Stomach smooth muscle (tissue), 2 donors: ENCODE results near the gene ITGB7.
A peak's percentile ranks its signal among the peaks of the same experiment; 100 is the strongest.

Experiments used
- H3K27ac ChIP-seq: one replicate; pipeline ENCODE4 v1.7.0; 2013; ENCODE audit warnings: mild to moderate bottlenecking, low read length, inconsistent platforms
- H3K27me3 ChIP-seq, 2 donors: one replicate each; pipeline ENCODE4 v1.7.0; 2013; ENCODE audit warnings: low read length in 2 of 2; ENCODE audit not compliant: insufficient read depth in 2 of 2, control insufficient read depth in 1 of 2
- H3K36me3 ChIP-seq, 2 donors: one replicate each; pipeline ENCODE4 v1.7.0; 2013; ENCODE audit warnings: low read length in 2 of 2; ENCODE audit not compliant: control insufficient read depth in 2 of 2, insufficient read depth in 2 of 2
- H3K4me1 ChIP-seq: one replicate; pipeline ENCODE4 v1.7.0; 2013; ENCODE audit warnings: low read length; ENCODE audit not compliant: control insufficient read depth, insufficient read depth
- H3K4me3 ChIP-seq, 2 donors: one replicate each; pipeline ENCODE4 v1.7.0; 2013; ENCODE audit warnings: low read length in 2 of 2
- H3K9ac ChIP-seq, 2 donors: one replicate each; pipeline ENCODE4 v1.7.0; 2013; ENCODE audit warnings: low read length in 2 of 2, mild to moderate bottlenecking in 1 of 2
- H3K9me3 ChIP-seq, 2 donors: one replicate each; pipeline ENCODE4 v1.7.0; 2013; ENCODE audit warnings: low read length in 2 of 2; ENCODE audit not compliant: control insufficient read depth in 2 of 2
- donor health status: healthy.
- donor health status: Pancreatic carcinoma.

ITGB7 gene

DNA sequence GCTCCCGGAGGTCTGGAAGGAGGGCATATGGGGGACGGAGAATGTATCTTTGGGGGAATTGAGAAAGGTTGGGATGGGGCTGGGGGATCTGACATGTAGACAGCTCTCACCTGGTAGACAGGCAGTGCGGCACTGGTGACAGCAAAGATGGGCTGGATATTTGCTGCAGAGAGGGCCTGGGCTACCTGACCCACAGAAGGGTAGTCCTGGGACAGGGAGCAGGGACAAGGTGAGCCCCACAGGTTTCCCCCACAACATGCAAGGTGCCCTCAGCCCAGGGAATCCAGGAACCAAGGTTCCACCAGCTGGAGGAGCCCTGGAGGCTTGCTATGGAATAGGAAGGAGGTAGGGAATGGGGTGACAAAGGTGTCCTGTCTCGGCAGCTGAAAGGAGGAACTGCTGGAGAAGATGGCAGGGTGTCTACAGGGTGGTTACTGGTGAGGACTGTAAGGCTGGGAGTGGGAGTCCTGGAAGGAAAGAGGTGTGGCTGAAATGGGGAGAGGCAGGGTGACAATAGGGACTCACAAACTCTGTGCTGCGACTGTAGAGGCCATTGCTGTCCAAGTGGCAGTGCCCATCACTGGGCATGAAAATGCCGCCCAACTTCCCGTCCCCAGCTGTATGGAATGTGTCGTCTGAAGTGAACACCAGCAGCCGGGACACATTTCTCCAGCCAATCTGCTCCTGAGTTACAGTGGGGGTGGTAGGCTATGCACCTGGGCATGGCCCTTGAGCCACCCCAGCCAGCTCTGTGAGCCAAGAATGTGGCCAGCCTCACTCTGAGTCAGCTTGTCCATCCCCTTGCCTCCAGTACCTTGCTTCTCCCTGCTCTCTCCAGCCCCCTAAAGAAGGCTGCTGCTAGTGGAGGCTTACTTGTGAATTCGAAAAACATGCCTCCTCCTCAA is 11.3 kb downstream of the ITGB7 start:
- Histone ChIP-seq H3K9ac (peak overlapping the region in 1 of 2 donors; percentile 42), H3K27ac (no peak overlapping the region), H3K4me1 (peaks cover 12% of the 10 kb centered on the region), H3K4me3 (no peak overlapping the region), H3K9me3 (no peaks in the 10 kb centered on the region), H3K27me3 (no peaks in the 10 kb centered on the region), H3K36me3 (peaks cover 0 to 5% of the 10 kb centered on the region in 2 donors)

DNA sequence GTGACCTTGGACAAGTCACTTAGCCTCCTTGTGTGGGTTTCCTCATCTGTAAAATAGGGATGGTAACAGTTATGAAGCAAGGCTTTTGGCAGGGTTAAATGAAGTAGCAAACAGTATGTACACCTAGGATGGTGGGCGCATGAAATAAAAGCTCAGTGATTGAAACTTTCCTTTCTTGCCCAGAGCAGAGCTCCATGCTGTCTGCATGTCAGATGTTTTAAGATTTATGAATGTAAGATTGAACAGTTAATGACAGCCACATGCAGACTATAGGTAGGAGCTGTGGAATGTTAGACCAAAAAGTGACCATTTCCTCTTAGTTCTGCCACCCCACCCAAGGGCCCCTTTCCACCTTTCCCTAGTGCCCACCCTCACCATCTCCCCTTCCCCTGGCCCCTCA is 12.1 kb downstream of the ITGB7 start:
- Histone ChIP-seq H3K9ac (peak overlapping the region in 1 of 2 donors; percentile 42), H3K27ac (no peak overlapping the region), H3K9me3 (no peaks in the 10 kb centered on the region), H3K36me3 (peaks cover 0 to 5% of the 10 kb centered on the region in 2 donors), H3K27me3 (no peaks in the 10 kb centered on the region), H3K4me1 (peaks cover 17% of the 10 kb centered on the region), H3K4me3 (no peak overlapping the region)

DNA sequence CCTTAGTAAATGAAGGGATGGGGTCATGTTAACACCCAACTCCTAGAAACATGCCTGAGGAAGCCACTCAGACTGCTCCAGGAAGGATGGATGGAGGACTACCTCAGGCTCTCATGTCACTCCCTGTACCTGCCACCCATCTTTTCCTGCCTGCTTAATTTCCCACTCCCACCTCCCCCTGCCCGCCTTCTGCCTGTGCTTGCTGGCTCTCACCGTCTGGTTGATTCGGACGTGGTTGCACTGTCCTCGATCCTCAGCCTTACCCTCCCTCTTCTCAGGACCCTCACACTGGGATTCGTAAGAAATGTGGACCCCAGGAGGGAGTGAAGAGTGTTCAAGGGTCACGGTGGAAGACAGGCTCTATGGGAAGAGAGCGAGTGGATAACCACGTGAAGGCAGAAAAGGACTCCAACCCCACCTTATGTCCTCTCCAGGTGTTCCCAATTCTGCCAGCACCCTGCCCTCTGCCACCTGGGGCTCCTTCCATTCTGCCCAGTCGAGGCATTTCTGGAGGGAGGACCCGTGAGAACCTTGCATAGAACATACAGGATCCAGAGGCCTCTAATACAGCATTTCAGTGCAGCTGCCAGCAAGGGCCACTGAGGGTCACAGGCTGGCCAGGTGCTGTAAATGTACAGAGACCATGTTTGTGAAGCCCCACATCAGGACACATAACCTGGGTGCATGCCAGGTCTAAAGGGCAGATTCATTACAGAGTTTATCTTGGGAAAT is 12.9 kb downstream of the ITGB7 start:
- Histone ChIP-seq H3K9ac (peak overlapping the region in 1 of 2 donors; percentile 36), H3K4me3 (no peak overlapping the region), H3K27me3 (no peaks in the 10 kb centered on the region), H3K4me1 (peaks cover 17% of the 10 kb centered on the region), H3K9me3 (no peaks in the 10 kb centered on the region), H3K27ac (no peak overlapping the region), H3K36me3 (peaks cover 0 to 5% of the 10 kb centered on the region in 2 donors)

DNA sequence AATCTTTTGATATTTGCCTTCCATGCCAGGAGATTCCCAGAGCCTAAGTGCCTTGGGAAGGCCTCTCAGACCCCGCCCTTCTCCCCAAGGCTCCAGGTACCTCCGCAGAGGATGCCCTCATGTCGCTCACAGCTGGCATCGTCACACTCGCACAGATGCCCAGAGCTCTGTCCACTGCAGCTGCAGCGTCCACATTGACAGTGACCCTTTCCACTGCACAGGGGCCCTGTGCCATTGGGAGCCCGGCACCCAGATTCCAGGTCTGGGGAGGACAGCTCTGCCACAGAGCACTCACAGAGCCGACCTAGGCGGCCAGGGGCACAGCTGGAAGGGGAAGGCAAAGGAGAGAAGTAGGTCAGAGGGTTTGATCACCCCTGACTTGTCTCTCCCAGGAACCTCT is 14.0 kb downstream of the ITGB7 start:
- Histone ChIP-seq H3K9me3 (no peaks in the 10 kb centered on the region), H3K27ac (no peak overlapping the region), H3K4me1 (peaks cover 16% of the 10 kb centered on the region), H3K36me3 (peaks cover 3 to 13% of the 10 kb centered on the region in 2 donors), H3K27me3 (no peaks in the 10 kb centered on the region), H3K4me3 (no peak overlapping the region), H3K9ac (no peak overlapping the region)

DNA sequence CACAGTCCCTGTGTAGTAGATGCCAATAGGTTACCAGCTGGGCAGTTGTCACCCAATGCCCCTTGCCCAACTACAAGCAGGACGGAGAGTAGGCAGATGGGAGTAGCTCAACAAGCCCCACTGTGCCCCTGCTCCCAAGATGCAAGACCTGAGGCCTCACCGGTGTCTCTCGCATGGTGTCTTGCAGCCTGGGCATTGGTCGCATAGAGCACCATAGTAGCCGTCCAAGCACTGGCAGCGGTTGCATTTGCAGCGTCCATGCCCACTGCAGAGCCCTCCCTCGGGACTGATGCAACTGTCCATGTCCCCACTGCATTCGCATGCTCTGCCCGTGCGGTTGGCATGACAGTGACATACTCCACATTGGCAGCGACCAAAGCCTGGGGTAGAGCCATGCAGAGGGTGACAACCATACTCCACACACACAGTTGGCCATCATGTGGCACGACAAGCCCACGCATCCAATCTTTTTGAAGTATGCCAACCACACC is 14.5 kb downstream of the ITGB7 start:
- Histone ChIP-seq H3K27ac (no peak overlapping the region), H3K9me3 (no peaks in the 10 kb centered on the region)

DNA sequence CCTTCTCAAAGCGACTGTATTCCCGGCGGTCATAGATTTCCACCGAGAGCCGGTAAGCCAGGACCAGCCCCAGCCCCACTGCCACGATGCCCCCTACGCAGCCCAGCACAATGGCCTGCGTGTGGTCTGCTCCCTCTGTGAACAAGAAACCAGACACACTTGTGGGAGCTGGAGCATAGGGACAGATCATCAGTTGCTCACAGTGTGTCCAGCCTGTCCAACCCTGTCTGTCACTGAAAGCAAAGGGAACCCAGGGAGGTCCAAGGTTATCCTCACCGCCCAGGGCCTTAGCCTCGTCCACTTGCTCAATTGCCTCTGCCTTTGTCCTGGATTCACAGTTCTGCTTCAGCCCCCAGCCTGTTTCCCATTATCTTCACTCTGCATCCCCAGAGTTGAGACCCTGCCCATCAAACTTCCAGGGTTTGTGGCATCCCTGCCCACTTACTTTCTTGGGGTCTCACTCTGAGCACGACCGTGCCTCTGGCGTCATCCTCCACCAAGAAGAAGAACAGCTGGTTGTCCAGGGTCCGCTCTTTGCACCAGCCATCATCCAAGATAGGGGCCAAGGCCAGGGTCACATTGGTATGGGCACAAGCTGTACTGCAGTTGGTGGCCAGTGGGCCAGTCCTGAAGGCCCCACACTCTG is 15.0 kb downstream of the ITGB7 start:
- peaks cover 12 to 22% of the 10 kb centered on the region in 2 donors for H3K36me3 ChIP-seq
- H3K9me3 ChIP-seq, result no peaks in the 10 kb centered on the region
- no peak overlapping the region for H3K4me3 ChIP-seq
- H3K4me1 ChIP-seq, result peaks cover 6% of the 10 kb centered on the region
- H3K27ac ChIP-seq, result no peak overlapping the region
- H3K27me3 ChIP-seq, result no peaks in the 10 kb centered on the region
- H3K9ac ChIP-seq, result no peak overlapping the region

More for the DNA sequence above, 14.5 kb downstream of the ITGB7 start:
- H3K27me3 ChIP-seq, result no peaks in the 10 kb centered on the region
- peaks cover 11% of the 10 kb centered on the region for H3K4me1 ChIP-seq
- H3K9ac ChIP-seq, result no peak overlapping the region
- H3K4me3 ChIP-seq, result no peak overlapping the region
- peaks cover 6 to 16% of the 10 kb centered on the region in 2 donors for H3K36me3 ChIP-seq

DNA sequence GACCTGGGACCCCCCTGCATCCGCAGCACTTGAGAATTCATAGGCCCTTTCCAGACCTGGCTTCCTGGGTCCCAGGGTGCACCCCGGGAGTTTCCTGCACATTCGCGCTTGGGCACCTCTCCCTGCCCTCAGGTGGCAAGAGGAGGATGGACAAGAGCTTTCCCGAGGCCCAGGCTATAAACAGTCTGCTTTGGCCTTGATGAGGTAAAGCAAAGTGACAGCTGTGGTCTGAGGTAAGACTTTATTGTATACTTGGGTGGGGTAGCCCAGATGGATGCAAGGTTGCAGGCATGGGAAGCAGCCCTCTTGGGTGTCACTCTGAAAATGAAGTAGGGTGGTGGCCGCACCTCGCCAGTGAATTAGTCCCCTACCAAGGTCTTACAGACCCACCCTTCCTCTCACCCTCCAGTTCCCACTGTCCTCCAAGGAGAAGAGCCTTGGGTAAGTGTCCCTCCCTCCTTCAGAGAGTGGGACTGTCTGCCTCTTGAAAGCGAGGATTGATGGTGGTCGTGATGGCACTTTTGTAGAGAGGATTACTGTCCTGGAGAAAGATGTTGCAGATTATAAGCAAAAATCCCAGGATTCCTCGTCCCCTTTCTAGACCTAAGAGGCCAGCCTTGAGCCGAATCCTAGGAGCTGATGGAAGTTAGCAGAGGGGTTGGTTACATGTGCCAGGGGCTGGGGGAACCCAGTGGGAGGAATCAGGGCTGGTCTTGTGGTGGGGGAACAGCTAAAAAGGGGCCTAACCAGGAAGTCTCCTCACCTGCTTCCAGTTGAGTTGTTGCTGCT is 15.8 kb downstream of the ITGB7 start:
- Histone ChIP-seq H3K27me3 (no peaks in the 10 kb centered on the region), H3K4me3 (no peak overlapping the region), H3K9ac (peak overlapping the region in 1 of 2 donors; percentile 21), H3K27ac (no peak overlapping the region), H3K36me3 (peaks cover 19 to 29% of the 10 kb centered on the region in 2 donors), H3K4me1 (peaks cover 6% of the 10 kb centered on the region), H3K9me3 (no peaks in the 10 kb centered on the region)

DNA sequence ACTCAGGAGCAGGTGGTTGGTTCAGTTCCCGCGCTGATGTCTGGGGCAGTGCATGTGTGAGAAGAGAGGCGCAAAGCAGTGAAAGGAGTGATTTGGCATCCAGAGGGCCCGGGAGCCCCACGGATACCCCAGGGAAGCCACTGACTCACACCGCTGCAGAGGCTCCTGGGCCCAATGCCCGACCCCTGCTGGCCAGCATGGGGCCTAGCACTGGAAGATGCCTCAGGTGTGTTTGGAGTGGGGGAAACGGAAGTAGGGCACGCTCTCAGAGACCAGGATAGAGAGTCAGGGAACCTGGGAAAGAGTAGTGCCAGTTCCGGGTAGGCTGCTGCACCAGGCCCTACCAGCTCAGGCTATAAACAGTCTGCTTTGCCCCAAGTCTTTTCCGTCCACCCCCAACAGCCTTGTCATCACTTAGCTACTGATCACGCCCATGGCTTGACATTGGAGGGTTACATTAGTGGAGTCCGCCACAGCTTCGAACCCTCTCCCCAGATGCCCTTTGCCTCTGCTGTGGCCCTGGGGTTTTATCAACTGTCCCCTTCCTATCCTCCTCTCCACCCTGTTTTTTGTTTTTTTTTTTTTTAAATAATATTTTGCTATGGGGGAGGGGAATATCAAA is 16.8 kb downstream of the ITGB7 start:
- no peak overlapping the region for H3K27ac ChIP-seq
- H3K4me3 ChIP-seq, result no peak overlapping the region
- no peaks in the 10 kb centered on the region for H3K9me3 ChIP-seq
- H3K36me3 ChIP-seq, result peaks cover 28 to 39% of the 10 kb centered on the region in 2 donors
- no peak overlapping the region for H3K9ac ChIP-seq
- H3K4me1 ChIP-seq, result peaks cover 6% of the 10 kb centered on the region
- no peaks in the 10 kb centered on the region for H3K27me3 ChIP-seq

DNA sequence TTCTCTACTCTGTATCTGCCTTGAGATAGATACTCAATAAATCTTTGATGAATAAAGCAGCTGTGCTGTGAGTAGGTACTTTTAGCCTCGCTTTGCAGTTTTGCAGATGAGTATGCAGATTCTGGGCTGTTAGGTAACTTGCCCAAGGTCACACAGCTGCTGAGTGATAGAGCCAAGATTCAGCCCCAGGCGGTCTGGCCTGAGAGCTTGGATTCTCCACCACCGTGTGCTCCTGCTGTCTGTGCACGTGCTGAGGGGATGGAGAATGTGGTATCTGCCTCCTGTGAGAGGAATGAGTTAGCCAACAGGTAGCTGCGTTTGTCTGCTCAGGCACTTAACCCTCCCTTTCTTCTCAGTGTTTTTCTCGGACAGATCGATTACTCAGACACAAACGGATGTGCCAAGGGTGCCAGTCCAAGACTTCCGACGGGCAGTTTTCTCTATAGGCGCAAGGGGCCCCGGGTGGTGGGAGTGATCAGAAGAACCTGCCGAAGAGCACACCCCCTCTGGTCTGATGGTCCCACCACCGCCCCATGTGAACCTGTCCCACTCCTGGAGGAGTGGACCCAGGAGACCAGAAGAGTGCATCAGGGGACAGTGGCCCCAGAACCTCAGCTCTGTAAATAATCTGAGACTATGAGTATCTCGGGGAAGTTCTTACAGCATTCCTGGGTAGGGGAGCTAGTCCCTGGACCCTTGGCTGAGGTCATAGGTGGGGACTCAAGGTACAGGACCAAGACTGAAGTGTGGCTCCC is 19.7 kb downstream of the ITGB7 start:
- Histone ChIP-seq H3K4me1 (peaks cover 25% of the 10 kb centered on the region), H3K9ac (no peak overlapping the region), H3K27ac (no peak overlapping the region), H3K4me3 (no peak overlapping the region), H3K36me3 (peaks cover 45 to 54% of the 10 kb centered on the region in 2 donors), H3K27me3 (no peaks in the 10 kb centered on the region), H3K9me3 (no peaks in the 10 kb centered on the region)
